ENCODE measurements around the gene B3GNT3. TPM values are rescaled to one million over a fixed set of nuclear protein-coding genes. Genes with fewer than 3 reads are reported as not detected.
A peak's percentile ranks its signal among the peaks of the same experiment; 100 is the strongest.

The B3GNT3 gene
- total RNA-seq, 2 experiments from 2014 or later = not detected

DNA sequence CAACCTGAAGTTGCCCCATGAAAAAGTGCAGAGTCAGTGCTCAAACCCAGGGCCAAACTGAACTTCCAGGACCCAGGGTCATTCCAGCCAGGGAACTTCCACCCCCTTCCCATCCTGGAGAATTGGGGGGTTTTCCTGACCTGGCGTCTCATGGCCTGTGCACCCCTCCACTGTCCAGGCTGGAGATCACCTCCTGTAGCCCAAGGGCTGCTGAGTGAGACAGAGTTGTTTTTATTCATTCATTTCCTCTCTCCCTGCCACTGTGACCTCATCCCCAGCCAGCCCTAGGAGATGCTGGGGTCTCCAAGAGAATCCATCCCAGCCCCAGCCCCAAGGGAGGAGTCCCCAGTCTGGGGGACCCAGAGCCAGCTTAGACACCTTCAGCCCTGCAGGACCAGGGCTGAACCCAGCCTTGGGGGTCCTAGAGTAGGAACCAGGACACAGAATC is 39.5 kb upstream of the B3GNT3 start:
- ChIA-PET POLR2A (interaction anchor here (0.8 to 3.1 kb wide), 3 partner anchors 12 to 104 kb away, joined by 3 to 8 read pairs (median 5); partner anchors contain the start of genes MAP1S and RPL18A), CTCF (interaction anchor here (1.0 kb wide), 2 partner anchors 11 to 104 kb away, joined by 3 read pairs; partner anchors contain the start of gene RPL18A)
- Mint-ChIP-seq H3K27ac (peak overlapping the region; percentile 40), H3K9me3 (no peaks in the 10 kb centered on the region), H3K4me3 (no peak overlapping the region), H3K27me3 (no peaks in the 10 kb centered on the region), H3K4me1 (peaks cover 43% of the 10 kb centered on the region), H3K36me3 (ENCODE audit: low read depth) (peaks cover 65% of the 10 kb centered on the region)
- DNase-seq = no peak

DNA sequence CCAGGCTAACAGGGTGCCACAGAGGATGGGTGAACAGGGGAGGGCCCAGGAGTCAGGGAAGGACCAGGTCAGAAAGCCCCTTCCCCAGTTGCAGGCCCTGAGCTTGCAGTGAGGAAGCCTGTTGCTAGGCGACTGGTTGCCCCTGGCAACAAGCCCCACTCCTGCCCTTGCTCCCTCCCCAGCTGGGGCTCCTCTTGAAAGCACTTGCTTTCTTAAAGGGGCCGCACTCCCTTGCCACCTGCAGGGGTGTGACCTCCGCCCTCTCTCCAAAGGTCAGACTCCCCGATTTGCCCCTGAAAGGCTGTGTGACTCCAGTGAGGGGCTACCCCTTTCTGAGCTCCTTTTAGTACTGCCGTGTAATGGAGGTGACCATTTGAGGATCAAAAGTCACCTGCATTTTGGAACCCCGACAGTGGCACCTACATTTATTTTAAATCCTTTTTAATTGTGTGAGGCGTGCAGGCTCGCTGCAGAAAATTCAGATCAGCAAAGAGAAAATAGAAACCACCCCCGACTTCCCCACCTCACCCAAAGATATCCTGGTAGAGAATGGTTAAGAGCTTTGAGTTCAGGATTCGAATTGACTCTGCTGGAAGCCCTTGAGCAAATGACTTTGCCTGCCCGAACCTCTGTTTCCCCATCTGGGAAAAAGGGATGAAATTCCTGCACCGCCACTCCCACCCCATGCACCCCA is 38.8 kb upstream of the B3GNT3 start:
- POLR2A ChIA-PET = interaction anchor here (0.8 to 3.1 kb wide), 2 partner anchors 12 to 36 kb away, joined by 3 to 8 read pairs; partner anchors contain the start of gene MAP1S
- no peak overlapping the region for H3K4me3 Mint-ChIP-seq
- DNase-seq = peak; percentile 57
- CTCF ChIA-PET = interaction anchor here (0.8 to 1.0 kb wide), 2 partner anchors 103 to 342 kb away, joined by 3 read pairs; partner anchors contain the start of genes MAST3 and RPL18A
- no peaks in the 10 kb centered on the region for H3K27me3 Mint-ChIP-seq
- no peaks in the 10 kb centered on the region for H3K9me3 Mint-ChIP-seq
- H3K27ac Mint-ChIP-seq = peak overlapping the region; percentile 16
- H3K4me1 Mint-ChIP-seq = peaks cover 41% of the 10 kb centered on the region
- H3K36me3 Mint-ChIP-seq (ENCODE audit: low read depth) = peaks cover 68% of the 10 kb centered on the region

DNA sequence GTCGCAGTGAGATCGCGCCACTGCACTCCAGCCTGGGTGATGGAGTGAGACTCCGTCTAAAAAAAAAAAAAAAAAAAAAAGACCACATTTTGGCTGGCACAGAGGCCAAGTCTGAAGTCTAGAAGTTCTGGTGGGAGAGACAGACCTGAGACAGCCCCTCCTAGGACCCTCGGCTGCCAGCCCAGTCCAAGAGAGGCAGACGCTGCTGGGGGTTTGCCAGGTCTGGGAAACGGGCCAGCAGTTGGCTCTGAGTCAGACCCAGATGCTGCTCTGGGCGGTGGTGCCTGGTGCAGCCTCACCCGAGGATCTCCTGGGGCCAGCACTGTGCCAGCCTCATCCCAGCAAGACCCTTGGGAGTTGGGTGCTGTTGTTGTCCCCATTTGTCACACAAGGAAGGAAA is 37.8 kb upstream of the B3GNT3 start:
- Mint-ChIP-seq H3K27me3 (no peaks in the 10 kb centered on the region), H3K27ac (no peak overlapping the region), H3K9me3 (no peaks in the 10 kb centered on the region), H3K4me1 (peaks cover 35% of the 10 kb centered on the region), H3K36me3 (ENCODE audit: low read depth) (peaks cover 64% of the 10 kb centered on the region), H3K4me3 (no peak overlapping the region)
- POLR2A ChIA-PET = no interaction called here
- CTCF ChIA-PET = interaction anchor here (1.9 kb wide), 1 partner anchor 102 kb away, joined by 4 read pairs; no protein-coding TSS in a partner anchor
- DNase-seq = no peak

DNA sequence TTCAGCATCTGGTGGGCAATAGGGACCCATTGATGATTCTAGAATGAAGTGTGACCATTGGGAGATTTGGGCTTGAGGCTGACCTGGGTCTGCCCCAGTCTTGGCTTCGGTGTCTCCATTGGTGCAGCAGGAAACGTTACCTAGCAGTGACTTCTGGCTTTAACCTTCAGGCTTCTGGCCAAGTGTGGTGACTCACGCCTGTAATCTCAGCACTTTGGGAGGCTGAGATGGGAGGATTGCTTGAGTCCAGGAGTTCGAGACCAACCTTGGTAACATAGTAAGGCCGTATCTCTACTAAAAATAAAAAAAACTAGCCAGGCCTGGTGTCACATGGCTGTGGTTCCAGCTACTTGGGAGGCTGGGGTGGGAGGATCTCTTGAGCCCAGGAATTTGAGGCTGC is 36.4 kb upstream of the B3GNT3 start:
- Mint-ChIP-seq H3K4me1 (peaks cover 32% of the 10 kb centered on the region), H3K36me3 (ENCODE audit: low read depth) (peaks cover 77% of the 10 kb centered on the region), H3K27me3 (no peaks in the 10 kb centered on the region), H3K4me3 (no peak overlapping the region), H3K27ac (no peak overlapping the region), H3K9me3 (no peaks in the 10 kb centered on the region)
- no peak for DNase-seq
- POLR2A ChIA-PET = no interaction called here
- CTCF ChIA-PET = interaction anchor here (1.9 kb wide), 1 partner anchor 101 kb away, joined by 4 read pairs; no protein-coding TSS in a partner anchor

DNA sequence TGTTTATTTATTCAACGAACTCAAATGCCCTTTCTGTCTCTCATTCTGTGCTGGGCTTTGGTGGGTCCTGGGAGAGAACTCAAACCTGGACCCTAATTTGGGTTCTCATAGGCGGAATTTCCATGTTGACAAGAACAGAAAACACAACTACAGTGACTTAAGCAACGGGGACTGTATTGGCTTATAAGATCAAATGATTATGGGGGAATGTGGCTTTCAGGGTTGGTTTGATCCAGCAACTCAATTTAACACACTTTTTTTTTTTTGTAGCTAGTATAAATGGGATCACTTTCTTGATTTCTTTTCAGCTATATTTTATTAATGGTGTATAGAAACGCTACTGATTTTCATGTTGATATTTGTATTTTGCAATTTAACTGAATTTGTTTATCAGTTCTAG is 33.8 kb upstream of the B3GNT3 start:
- Mint-ChIP-seq H3K4me1 (peaks cover 18% of the 10 kb centered on the region), H3K9me3 (no peaks in the 10 kb centered on the region), H3K36me3 (ENCODE audit: low read depth) (peaks cover 75% of the 10 kb centered on the region), H3K27me3 (no peaks in the 10 kb centered on the region), H3K4me3 (no peak overlapping the region), H3K27ac (no peak overlapping the region)
- POLR2A ChIA-PET = interaction anchor here (1.9 kb wide), 1 partner anchor 10 kb away, joined by 6 read pairs; the partner anchor contains the start of gene FCHO1
- DNase-seq = no peak
- CTCF ChIA-PET = interaction anchor here (0.6 to 1.9 kb wide), 3 partner anchors 14 to 98 kb away, joined by 3 to 4 read pairs (median 3); no protein-coding TSS in a partner anchor

DNA sequence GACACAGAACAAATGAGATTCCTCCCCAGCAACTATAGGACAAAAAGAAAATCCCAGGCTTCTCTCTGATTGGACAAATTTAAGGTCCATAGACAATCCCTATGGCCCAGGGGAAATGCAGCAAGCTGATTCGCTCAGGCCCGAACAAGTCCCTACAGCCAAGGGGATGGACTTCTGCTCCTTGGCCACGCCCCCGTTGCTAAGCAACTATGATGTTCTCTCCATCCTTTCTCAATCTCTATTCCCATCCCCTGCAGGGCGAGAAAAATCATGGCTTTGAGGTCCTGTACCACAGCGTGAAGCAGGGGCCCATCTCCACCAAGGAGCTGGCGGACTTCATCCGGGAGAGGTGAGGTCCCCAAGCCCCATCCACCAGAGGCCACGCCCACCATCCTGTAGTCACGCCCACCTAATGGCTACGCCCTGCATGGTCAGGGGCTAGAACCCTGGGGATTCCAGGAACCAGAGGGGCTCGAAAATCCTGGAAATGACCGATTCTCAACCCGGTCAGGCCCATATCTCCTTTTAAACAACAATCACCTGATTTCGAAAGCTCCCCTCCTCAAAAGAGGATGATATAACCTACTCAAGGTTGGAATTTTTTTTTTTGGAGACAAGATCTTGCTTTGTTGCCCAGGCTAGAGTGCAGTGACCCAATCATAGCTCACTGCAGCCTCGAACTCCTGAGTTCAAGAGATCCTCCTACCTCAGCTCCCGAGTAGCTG is 32.3 kb upstream of the B3GNT3 start:
- H3K4me3 Mint-ChIP-seq = no peak overlapping the region
- H3K27ac Mint-ChIP-seq = no peak overlapping the region
- no peaks in the 10 kb centered on the region for H3K9me3 Mint-ChIP-seq
- no peak for DNase-seq
- peaks cover 14% of the 10 kb centered on the region for H3K4me1 Mint-ChIP-seq
- ChIA-PET POLR2A (interaction anchor here (0.6 to 1.2 kb wide), 3 partner anchors 12 to 157 kb away, joined by 3 to 4 read pairs (median 3); partner anchors contain the start of gene FCHO1), CTCF (interaction anchor here (0.7 to 1.5 kb wide), 3 partner anchors 8 to 12 kb away, joined by 3 to 8 read pairs (median 3); no protein-coding TSS in a partner anchor)
- peaks cover 69% of the 10 kb centered on the region for H3K36me3 Mint-ChIP-seq (ENCODE audit: low read depth)
- no peaks in the 10 kb centered on the region for H3K27me3 Mint-ChIP-seq

DNA sequence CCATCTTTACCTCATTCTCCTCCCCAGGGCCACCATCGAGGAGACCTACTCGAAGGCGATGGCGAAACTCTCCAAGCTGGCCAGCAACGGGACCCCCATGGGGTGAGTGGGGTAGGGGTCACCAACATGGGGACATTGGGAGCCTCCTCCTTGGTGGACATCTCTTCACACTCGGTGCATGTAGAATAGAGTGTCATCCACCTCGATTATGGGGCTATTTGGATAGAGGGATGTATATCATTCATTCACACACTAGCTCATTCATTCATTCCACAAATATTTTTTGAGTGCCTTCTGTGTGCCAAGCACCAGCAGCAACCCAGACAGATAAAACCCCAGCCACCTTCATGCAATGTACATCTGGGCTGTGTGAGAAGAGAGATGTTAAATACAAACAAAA is 30.6 kb upstream of the B3GNT3 start:
- H3K4me3 Mint-ChIP-seq = no peak overlapping the region
- H3K9me3 Mint-ChIP-seq = no peaks in the 10 kb centered on the region
- no peak for DNase-seq
- H3K27ac Mint-ChIP-seq = no peak overlapping the region
- peaks cover 63% of the 10 kb centered on the region for H3K36me3 Mint-ChIP-seq (ENCODE audit: low read depth)
- CTCF ChIA-PET = interaction anchor here (0.8 kb wide), 1 partner anchor 86 kb away, joined by 3 read pairs; no protein-coding TSS in a partner anchor
- peaks cover 9% of the 10 kb centered on the region for H3K4me1 Mint-ChIP-seq
- H3K27me3 Mint-ChIP-seq = no peaks in the 10 kb centered on the region
- POLR2A ChIA-PET = no interaction called here

DNA sequence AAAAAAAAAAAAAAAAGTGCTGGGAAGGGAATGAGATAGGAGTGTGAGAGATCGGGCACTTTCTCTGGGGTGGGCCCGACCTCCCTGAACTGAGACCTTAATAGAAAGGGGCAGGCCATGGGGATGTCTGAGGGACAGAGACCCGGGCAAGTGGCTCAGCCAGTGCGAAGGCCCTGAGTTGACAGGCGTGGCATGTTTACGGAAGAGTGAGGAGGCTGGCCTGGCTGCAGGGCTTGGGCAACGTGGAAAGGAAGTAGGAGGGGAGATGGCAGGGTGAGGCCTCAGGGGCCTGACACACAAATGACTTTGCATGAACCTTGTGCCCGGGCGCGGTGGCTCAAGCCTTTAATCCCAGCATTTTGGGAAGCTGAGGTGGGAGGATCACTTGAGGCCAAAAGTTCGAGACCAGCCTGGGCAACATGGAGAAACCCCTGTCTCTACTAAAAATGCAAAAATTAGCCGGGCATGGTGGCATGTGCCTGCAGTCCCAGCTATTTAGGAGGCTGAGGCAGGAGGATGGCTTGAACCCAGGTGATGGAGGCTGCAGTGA is 29.8 kb upstream of the B3GNT3 start:
- H3K9me3 Mint-ChIP-seq = no peaks in the 10 kb centered on the region
- H3K27me3 Mint-ChIP-seq = no peaks in the 10 kb centered on the region
- H3K4me3 Mint-ChIP-seq = no peak overlapping the region
- no peak for DNase-seq
- peaks cover 60% of the 10 kb centered on the region for H3K36me3 Mint-ChIP-seq (ENCODE audit: low read depth)
- ChIA-PET CTCF (interaction anchor here (2.2 kb wide), 1 partner anchor 12 kb away, joined by 8 read pairs; no protein-coding TSS in a partner anchor), POLR2A (no interaction called here)
- H3K4me1 Mint-ChIP-seq = peaks cover 8% of the 10 kb centered on the region
- H3K27ac Mint-ChIP-seq = peak overlapping the region; percentile 35

DNA sequence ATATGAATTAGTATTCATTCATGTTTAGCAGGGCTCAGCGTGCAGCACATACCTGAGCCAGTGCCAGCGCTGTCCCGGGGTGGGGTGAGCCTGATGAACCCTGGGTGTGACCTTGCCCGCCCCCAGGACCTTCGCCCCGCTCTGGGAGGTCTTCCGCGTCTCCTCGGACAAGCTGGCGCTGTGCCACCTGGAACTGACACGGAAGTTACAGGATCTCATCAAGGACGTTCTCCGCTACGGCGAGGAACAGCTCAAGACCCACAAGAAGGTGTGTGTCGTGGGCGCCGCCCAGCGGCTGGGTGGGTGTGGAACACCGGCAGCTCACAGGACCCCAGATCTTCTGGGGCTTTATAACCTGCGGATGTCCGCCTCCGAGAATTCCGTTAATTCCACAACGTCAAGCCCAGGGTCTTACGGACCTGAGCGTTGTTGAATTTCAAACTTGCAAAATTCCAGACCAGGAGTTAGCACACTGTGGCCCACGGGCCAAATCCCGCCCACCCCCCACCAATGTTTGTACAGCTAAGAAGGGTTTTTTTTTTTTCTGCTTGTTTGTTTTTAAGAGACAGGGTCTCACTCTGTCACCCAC is 28.3 kb upstream of the B3GNT3 start:
- no peaks in the 10 kb centered on the region for H3K27me3 Mint-ChIP-seq
- no peak for DNase-seq
- ChIA-PET CTCF (interaction anchor here (0.8 to 2.2 kb wide), 13 partner anchors 8 to 340 kb away, joined by 3 to 11 read pairs (median 3); partner anchors contain the start of genes CCDC124, FCHO1, MAP1S and RPL18A), POLR2A (interaction anchor here (1.0 to 1.3 kb wide), 2 partner anchors 12 to 19 kb away, joined by 3 to 4 read pairs; no protein-coding TSS in a partner anchor)
- no peak overlapping the region for H3K4me3 Mint-ChIP-seq
- no peaks in the 10 kb centered on the region for H3K9me3 Mint-ChIP-seq
- H3K27ac Mint-ChIP-seq = no peak overlapping the region
- peaks cover 54% of the 10 kb centered on the region for H3K36me3 Mint-ChIP-seq (ENCODE audit: low read depth)
- H3K4me1 Mint-ChIP-seq = peaks cover 8% of the 10 kb centered on the region

DNA sequence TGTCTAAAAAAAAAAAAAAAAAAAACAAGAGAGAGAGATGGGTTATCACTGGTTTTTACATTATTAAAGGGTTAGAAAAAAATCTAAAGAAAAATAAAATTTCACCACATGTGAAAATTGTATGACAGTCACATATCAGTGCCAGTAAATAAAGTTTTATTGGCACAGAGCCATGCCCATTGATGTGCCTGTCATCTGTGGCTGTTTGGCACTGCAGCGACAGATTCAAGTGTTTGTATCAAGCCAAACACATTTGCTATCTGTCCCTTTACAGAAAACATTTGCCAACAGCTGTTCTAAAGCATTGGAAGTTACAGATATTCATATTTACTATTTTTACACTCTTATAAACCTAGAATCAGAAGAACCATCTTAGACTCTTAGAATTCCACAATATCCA is 27.4 kb upstream of the B3GNT3 start:
- H3K36me3 Mint-ChIP-seq (ENCODE audit: low read depth) = peaks cover 56% of the 10 kb centered on the region
- no peak overlapping the region for H3K27ac Mint-ChIP-seq
- no peak overlapping the region for H3K4me3 Mint-ChIP-seq
- no peaks in the 10 kb centered on the region for H3K9me3 Mint-ChIP-seq
- no peak for DNase-seq
- peaks cover 8% of the 10 kb centered on the region for H3K4me1 Mint-ChIP-seq
- ChIA-PET CTCF (interaction anchor here (0.6 to 2.2 kb wide), 6 partner anchors 15 to 154 kb away, joined by 3 to 11 read pairs (median 4); no protein-coding TSS in a partner anchor), POLR2A (interaction anchor here (0.7 to 1.2 kb wide), 2 partner anchors 9 to 12 kb away, joined by 3 read pairs; no protein-coding TSS in a partner anchor)
- H3K27me3 Mint-ChIP-seq = no peaks in the 10 kb centered on the region

DNA sequence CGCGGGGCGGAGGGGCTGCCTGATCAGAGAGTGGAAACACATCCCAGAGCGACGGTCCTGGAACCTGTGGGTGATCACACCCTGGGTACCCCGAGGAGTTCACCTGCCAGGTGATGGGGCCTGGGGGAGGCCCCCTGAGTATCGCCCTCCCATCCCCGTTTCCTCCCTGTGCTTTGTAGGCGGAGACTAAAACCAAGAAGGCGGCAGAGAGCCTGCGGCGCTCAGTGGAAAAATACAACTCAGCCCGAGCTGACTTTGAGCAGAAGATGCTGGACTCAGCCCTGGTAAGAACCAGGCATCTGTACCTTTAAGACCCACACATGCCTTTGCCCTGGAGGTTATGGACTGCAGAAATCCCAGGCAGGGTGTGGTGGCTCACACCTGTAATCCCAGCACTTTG is 24.3 kb upstream of the B3GNT3 start:
- Mint-ChIP-seq H3K9me3 (no peaks in the 10 kb centered on the region), H3K36me3 (ENCODE audit: low read depth) (peaks cover 51% of the 10 kb centered on the region), H3K4me1 (peaks cover 3% of the 10 kb centered on the region), H3K27ac (no peak overlapping the region), H3K27me3 (no peaks in the 10 kb centered on the region), H3K4me3 (no peak overlapping the region)
- CTCF ChIA-PET = interaction anchor here (1.1 kb wide), 1 partner anchor 89 kb away, joined by 3 read pairs; the partner anchor contains the start of gene RPL18A
- no peak for DNase-seq
- POLR2A ChIA-PET = no interaction called here

DNA sequence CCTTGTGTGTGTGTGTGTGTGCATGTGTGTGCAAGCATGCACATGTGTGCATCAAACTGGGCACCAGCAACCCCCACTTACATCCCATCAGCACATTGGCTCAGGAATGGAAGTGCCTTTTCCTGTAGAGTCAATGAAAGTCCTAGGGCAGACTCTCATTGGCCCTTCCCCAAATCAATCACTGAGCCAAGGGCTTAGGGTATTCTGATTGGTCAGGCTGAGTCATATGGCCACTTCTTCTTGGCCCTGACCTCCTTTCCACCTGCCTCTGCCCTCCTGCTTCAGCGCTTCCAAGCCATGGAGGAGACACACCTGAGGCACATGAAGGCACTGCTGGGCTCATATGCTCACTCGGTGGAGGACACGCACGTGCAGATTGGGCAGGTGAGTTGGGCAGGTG is 22.8 kb upstream of the B3GNT3 start:
- peak overlapping the region; percentile 55 for H3K27ac Mint-ChIP-seq
- ChIA-PET CTCF (interaction anchor here (1.0 kb wide), 1 partner anchor 9 kb away, joined by 8 read pairs; no protein-coding TSS in a partner anchor), POLR2A (no interaction called here)
- no peaks in the 10 kb centered on the region for H3K9me3 Mint-ChIP-seq
- peaks cover 9% of the 10 kb centered on the region for H3K4me1 Mint-ChIP-seq
- H3K4me3 Mint-ChIP-seq = no peak overlapping the region
- H3K27me3 Mint-ChIP-seq = no peaks in the 10 kb centered on the region
- H3K36me3 Mint-ChIP-seq (ENCODE audit: low read depth) = peaks cover 55% of the 10 kb centered on the region
- no peak for DNase-seq

Data from activated CD4-positive, alpha-beta memory T cell treated with anti-CD3 and anti-CD28 coated beads, Interleukin-2, amount 10 ng/mL, durations not matched to agents 7 days and 5 days (primary cell).